Fibroblast of villous mesenchyme (primary cell): ENCODE data around the gene NUCB1. TPM values are rescaled to one million over a fixed set of nuclear protein-coding genes. Genes with fewer than 3 reads are reported as not detected.
"Not testable (repeated sequence)": the region's sequence is repeated elsewhere in the genome, so short reads cannot be mapped to it uniquely, and the experiment has no call there.

Experiments used
- DNase-seq: peaks from one replicate; pipeline ENCODE4 v3.0.0-alpha.2; 2010; ENCODE audit warnings: low read depth
- H3K4me3 ChIP-seq: 2 replicates; pipeline ENCODE4 v1.5.1; 2011; ENCODE audit warnings: low read depth, mild to moderate bottlenecking, low read length
- CTCF ChIP-seq: IDR thresholded peaks from 2 replicates; pipeline ENCODE4 v1.5.1; 2012; ENCODE audit warnings: low read depth, mild to moderate bottlenecking, low read length; ENCODE audit not compliant: insufficient read depth
- total RNA-seq: library from RNA; depleted of rRNA; stranded (reverse); fragments of >200 nt; gene quantifications from 2 replicates; pipeline ENCODE4 v1.2.3, GENCODE V29; 2012

The NUCB1 gene
- total RNA-seq, 1 donor: 139 TPM

- DNase-seq: peak; percentile 51
- H3K4me3 ChIP-seq: peak within 1 kb of the TSS; percentile 59
- no peak for TF ChIP-seq CTCF
Measured at GRCh38 chr19:48868114-48868886, 31.8 kb upstream of the NUCB1 start, which contains the start of gene PLEKHA4. Gene PLEKHA4 (minus strand): TSS chr19:48868617. CDS start chr19:48867620, 997 bp downstream.

GRCh38 chr19:48870048-48870447 is 30.1 kb upstream of the NUCB1 start:
- TF ChIP-seq CTCF: no peak
- no peak for DNase-seq

GRCh38 chr19:48871471-48872181 is 28.5 kb upstream of the NUCB1 start:
- peak overlapping the region; percentile 4 for H3K4me3 ChIP-seq
- DNase-seq: not testable (repeated sequence)

More at GRCh38 chr19:48870048-48870447, 30.1 kb upstream of the NUCB1 start:
- H3K4me3 ChIP-seq: no peak overlapping the region

- no peak for TF ChIP-seq CTCF
- H3K4me3 ChIP-seq: peak within 1 kb of the TSS; percentile 94
- DNase-seq: peak; percentile 99
Measured at GRCh38 chr19:48872182-48872883, 27.8 kb upstream of the NUCB1 start, which contains the start of gene PPP1R15A. Gene PPP1R15A (plus strand): TSS chr19:48872421. CDS start chr19:48873234, 813 bp downstream.

GRCh38 chr19:48872884-48873475 is 27.1 kb upstream of the NUCB1 start:
- no peak for TF ChIP-seq CTCF
- H3K4me3 ChIP-seq: peak overlapping the region; percentile 94
- DNase-seq: peak; percentile 96

GRCh38 chr19:48873476-48874302 is 26.4 kb upstream of the NUCB1 start:
- DNase-seq: peak; percentile 42
- no peak for TF ChIP-seq CTCF
- H3K4me3 ChIP-seq: peak overlapping the region; percentile 94
